ENCODE data around the gene YJEFN3. TPM values are rescaled to one million over a fixed set of nuclear protein-coding genes. Genes with fewer than 3 reads are reported as not detected.

Gene YJEFN3
- total RNA-seq, 1 experiment from 2014 or later: 11.1 TPM

DNA sequence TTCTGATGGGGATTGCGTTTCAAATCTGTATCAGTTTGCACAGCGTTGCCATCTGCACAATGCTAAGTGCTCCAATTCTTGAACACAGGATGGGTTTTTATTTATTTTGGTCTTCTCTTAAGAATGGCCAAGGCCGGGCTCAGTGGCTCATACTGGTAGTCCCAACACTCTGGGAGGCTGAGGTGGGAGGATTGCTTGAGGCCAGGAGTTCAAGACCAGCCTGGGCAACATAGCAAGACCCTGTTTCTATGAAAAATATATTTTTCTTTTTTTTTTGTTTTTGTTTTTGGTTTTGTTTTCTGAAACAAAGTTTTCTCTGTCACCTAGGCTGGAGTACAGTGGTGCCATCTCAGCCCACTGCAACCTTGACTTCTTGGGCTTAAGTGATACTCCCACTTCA, 5.5 kb upstream of the YJEFN3 start:
- Mint-ChIP-seq H3K36me3 (peaks cover 27% of the 10 kb centered on the region), H3K27me3 (ENCODE audit: low read depth) (no peaks in the 10 kb centered on the region), H3K9me3 (no peaks in the 10 kb centered on the region), H3K4me1 (no peaks in the 10 kb centered on the region), H3K4me3 (no peak overlapping the region), H3K27ac (0 out of 2 replicates have a peak overlapping the region, but pooled peaks have one; percentile 12)
- ChIA-PET POLR2A (no interaction called here), CTCF (interaction anchor here (1.0 kb wide), 1 partner anchor 9 kb away, joined by 4 read pairs; no protein-coding TSS in a partner anchor)
- TF ChIP-seq ATF1 (CRISPR knock-in tag; IDR thresholded peaks at IDR 0.05): no peak
- peak; percentile 70 for TF ChIP-seq ZNF121 (CRISPR knock-in tag; IDR thresholded peaks at IDR 0.05)
- TF ChIP-seq OVOL2 (CRISPR knock-in tag; IDR thresholded peaks at IDR 0.05; ENCODE audit: borderline replicate concordance): no peak
- TF ChIP-seq CBFB (CRISPR knock-in tag; IDR thresholded peaks at IDR 0.05; ENCODE audit: low read depth): no peak
- no peak for TF ChIP-seq ZNF317 (CRISPR knock-in tag; IDR thresholded peaks at IDR 0.05; ENCODE audit: borderline replicate concordance, low read depth)
- ATAC-seq (no peak), DNase-seq (ENCODE audit: low spot score) (no peak)

DNA sequence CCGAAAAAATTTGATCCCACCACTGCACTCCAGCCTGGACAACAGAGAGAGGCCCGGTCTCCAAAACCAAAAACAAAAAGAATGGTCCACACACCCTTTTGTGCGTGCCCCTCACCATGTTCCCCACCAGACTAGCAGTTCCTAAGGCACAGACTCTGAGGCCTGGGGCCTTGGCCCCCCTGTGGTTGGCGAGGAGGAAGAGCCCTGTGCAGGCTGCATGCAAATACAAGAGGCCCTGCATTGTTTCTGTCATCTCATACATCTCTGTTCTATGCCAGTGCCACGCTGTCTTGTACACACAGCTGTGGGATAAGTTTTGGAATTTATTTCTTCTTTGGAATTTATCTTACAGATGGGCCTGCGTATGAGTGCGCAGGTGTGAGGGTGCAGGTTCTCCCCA, 4.7 kb upstream of the YJEFN3 start:
- H3K36me3 Mint-ChIP-seq: peaks cover 26% of the 10 kb centered on the region
- H3K27me3 Mint-ChIP-seq (ENCODE audit: low read depth): no peaks in the 10 kb centered on the region
- no peak for ATAC-seq
- H3K4me3 Mint-ChIP-seq: no peak overlapping the region
- ChIA-PET POLR2A (no interaction called here), CTCF (interaction anchor here (1.0 kb wide), 1 partner anchor 8 kb away, joined by 4 read pairs; no protein-coding TSS in a partner anchor)
- H3K27ac Mint-ChIP-seq: no peak overlapping the region
- no peak for DNase-seq (ENCODE audit: low spot score)
- H3K4me1 Mint-ChIP-seq: no peaks in the 10 kb centered on the region
- TF ChIP-seq MXD4 (CRISPR knock-in tag; IDR thresholded peaks at IDR 0.05; ENCODE audit: borderline replicate concordance) (no peak), TP53 (CRISPR knock-in tag; IDR thresholded peaks at IDR 0.05) (no peak), NFE2L1 (CRISPR knock-in tag; IDR thresholded peaks at IDR 0.05) (no peak), FOXJ3 (CRISPR knock-in tag; IDR thresholded peaks at IDR 0.05; ENCODE audit: borderline replicate concordance) (no peak), RELA (CRISPR knock-in tag; IDR thresholded peaks at IDR 0.05; ENCODE audit: borderline replicate concordance) (no peak), GABPB1 (CRISPR knock-in tag; IDR thresholded peaks at IDR 0.05) (no peak), ESRRA (CRISPR knock-in tag; IDR thresholded peaks at IDR 0.05; ENCODE audit: borderline replicate concordance) (no peak), NR2C2 (CRISPR knock-in tag; IDR thresholded peaks at IDR 0.05) (no peak), GRHL2 (CRISPR knock-in tag; IDR thresholded peaks at IDR 0.05; ENCODE audit: insufficient replicate concordance, severe bottlenecking) (no peak), ZNF232 (CRISPR knock-in tag; IDR thresholded peaks at IDR 0.05) (no peak), PRRX2 (CRISPR knock-in tag; IDR thresholded peaks at IDR 0.05) (no peak)
- TF ChIP-seq, protein P1, sequence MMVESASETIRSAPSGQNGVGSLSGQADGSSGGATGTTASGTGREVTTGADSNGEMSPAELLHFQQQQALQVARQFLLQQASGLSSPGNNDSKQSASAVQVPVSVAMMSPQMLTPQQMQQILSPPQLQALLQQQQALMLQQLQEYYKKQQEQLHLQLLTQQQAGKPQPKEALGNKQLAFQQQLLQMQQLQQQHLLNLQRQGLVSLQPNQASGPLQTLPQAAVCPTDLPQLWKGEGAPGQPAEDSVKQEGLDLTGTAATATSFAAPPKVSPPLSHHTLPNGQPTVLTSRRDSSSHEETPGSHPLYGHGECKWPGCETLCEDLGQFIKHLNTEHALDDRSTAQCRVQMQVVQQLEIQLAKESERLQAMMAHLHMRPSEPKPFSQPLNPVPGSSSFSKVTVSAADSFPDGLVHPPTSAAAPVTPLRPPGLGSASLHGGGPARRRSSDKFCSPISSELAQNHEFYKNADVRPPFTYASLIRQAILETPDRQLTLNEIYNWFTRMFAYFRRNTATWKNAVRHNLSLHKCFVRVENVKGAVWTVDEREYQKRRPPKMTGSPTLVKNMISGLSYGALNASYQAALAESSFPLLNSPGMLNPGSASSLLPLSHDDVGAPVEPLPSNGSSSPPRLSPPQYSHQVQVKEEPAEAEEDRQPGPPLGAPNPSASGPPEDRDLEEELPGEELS (CRISPR knock-in tag; IDR thresholded peaks at IDR 0.05): no peak
- TF ChIP-seq, protein P2, sequence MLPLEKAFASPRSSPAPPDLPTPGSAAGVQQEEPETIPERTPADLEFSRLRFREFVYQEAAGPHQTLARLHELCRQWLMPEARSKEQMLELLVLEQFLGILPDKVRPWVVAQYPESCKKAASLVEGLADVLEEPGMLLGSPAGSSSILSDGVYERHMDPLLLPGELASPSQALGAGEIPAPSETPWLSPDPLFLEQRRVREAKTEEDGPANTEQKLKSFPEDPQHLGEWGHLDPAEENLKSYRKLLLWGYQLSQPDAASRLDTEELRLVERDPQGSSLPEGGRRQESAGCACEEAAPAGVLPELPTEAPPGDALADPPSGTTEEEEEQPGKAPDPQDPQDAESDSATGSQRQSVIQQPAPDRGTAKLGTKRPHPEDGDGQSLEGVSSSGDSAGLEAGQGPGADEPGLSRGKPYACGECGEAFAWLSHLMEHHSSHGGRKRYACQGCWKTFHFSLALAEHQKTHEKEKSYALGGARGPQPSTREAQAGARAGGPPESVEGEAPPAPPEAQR (CRISPR knock-in tag; IDR thresholded peaks at IDR 0.05): no peak
- TF ChIP-seq, protein P3, sequence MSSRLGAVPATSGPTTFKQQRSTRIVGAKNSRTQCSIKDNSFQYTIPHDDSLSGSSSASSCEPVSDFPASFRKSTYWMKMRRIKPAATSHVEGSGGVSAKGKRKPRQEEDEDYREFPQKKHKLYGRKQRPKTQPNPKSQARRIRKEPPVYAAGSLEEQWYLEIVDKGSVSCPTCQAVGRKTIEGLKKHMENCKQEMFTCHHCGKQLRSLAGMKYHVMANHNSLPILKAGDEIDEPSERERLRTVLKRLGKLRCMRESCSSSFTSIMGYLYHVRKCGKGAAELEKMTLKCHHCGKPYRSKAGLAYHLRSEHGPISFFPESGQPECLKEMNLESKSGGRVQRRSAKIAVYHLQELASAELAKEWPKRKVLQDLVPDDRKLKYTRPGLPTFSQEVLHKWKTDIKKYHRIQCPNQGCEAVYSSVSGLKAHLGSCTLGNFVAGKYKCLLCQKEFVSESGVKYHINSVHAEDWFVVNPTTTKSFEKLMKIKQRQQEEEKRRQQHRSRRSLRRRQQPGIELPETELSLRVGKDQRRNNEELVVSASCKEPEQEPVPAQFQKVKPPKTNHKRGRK (CRISPR knock-in tag; IDR thresholded peaks at IDR 0.05; ENCODE audit: borderline replicate concordance): no peak
- TF ChIP-seq, protein P4, sequence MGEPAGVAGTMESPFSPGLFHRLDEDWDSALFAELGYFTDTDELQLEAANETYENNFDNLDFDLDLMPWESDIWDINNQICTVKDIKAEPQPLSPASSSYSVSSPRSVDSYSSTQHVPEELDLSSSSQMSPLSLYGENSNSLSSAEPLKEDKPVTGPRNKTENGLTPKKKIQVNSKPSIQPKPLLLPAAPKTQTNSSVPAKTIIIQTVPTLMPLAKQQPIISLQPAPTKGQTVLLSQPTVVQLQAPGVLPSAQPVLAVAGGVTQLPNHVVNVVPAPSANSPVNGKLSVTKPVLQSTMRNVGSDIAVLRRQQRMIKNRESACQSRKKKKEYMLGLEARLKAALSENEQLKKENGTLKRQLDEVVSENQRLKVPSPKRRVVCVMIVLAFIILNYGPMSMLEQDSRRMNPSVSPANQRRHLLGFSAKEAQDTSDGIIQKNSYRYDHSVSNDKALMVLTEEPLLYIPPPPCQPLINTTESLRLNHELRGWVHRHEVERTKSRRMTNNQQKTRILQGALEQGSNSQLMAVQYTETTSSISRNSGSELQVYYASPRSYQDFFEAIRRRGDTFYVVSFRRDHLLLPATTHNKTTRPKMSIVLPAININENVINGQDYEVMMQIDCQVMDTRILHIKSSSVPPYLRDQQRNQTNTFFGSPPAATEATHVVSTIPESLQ (CRISPR knock-in tag; IDR thresholded peaks at IDR 0.05): no peak
- TF ChIP-seq, protein P5, sequence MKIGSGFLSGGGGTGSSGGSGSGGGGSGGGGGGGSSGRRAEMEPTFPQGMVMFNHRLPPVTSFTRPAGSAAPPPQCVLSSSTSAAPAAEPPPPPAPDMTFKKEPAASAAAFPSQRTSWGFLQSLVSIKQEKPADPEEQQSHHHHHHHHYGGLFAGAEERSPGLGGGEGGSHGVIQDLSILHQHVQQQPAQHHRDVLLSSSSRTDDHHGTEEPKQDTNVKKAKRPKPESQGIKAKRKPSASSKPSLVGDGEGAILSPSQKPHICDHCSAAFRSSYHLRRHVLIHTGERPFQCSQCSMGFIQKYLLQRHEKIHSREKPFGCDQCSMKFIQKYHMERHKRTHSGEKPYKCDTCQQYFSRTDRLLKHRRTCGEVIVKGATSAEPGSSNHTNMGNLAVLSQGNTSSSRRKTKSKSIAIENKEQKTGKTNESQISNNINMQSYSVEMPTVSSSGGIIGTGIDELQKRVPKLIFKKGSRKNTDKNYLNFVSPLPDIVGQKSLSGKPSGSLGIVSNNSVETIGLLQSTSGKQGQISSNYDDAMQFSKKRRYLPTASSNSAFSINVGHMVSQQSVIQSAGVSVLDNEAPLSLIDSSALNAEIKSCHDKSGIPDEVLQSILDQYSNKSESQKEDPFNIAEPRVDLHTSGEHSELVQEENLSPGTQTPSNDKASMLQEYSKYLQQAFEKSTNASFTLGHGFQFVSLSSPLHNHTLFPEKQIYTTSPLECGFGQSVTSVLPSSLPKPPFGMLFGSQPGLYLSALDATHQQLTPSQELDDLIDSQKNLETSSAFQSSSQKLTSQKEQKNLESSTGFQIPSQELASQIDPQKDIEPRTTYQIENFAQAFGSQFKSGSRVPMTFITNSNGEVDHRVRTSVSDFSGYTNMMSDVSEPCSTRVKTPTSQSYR (CRISPR knock-in tag; IDR thresholded peaks at IDR 0.05): no peak
- no peaks in the 10 kb centered on the region for H3K9me3 Mint-ChIP-seq
